ENCODE data around the gene OR6B2.

DNA sequence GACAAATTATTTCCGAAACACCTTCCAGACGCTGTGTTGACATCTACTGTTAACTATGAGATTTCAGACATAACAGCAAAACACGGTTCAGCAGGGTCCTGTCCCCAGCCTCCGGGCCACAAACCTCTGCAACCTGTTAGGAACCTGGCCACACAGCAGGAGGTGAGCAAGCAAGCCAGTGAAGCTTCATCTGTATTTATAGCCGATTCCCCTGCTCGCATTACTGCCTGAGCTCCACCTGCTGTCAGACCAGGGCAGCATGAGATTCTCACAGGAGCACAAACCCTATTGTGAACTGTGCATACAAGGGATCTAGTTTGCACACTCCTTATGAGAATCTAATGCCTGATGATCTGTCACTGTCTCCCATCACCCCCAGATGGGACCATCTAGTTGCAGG is 36.1 kb downstream of the OR6B2 start:
- TF ChIP-seq EZH2 (IDR thresholded peaks at IDR 0.05; ENCODE audit: borderline replicate concordance, low read depth, low read length, poor library complexity, severe bottlenecking): no peak
- TF ChIP-seq, protein P1, sequence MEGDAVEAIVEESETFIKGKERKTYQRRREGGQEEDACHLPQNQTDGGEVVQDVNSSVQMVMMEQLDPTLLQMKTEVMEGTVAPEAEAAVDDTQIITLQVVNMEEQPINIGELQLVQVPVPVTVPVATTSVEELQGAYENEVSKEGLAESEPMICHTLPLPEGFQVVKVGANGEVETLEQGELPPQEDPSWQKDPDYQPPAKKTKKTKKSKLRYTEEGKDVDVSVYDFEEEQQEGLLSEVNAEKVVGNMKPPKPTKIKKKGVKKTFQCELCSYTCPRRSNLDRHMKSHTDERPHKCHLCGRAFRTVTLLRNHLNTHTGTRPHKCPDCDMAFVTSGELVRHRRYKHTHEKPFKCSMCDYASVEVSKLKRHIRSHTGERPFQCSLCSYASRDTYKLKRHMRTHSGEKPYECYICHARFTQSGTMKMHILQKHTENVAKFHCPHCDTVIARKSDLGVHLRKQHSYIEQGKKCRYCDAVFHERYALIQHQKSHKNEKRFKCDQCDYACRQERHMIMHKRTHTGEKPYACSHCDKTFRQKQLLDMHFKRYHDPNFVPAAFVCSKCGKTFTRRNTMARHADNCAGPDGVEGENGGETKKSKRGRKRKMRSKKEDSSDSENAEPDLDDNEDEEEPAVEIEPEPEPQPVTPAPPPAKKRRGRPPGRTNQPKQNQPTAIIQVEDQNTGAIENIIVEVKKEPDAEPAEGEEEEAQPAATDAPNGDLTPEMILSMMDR (conservative IDR thresholded peaks at IDR 0.05; ENCODE audit: low read depth, low read length): no peak
